WERI-Rb-1 (cell line): ENCODE results near the gene SLC9A7.

ENCODE experiments used
- DNase-seq: peaks from one replicate; pipeline ENCODE4 v3.0.0-alpha.2; 2020
- H3K27ac ChIP-seq: fragments of 250-450 bp; sonication (Bioruptor Pico); 2 replicates; pipeline ENCODE4 v1.5.1; 2020; ENCODE audit warnings: mild to moderate bottlenecking, moderate library complexity
- H3K27me3 ChIP-seq: fragments of 250-450 bp; sonication (Bioruptor Pico); 2 replicates; pipeline ENCODE4 v1.5.1; 2021; ENCODE audit warnings: mild to moderate bottlenecking, low read depth, moderate library complexity; ENCODE audit not compliant: insufficient read depth, severe bottlenecking
- H3K36me3 ChIP-seq: fragments of 250-450 bp; sonication (Bioruptor Pico); 2 replicates; pipeline ENCODE4 v1.5.1; 2020; ENCODE audit warnings: mild to moderate bottlenecking, moderate library complexity
- H3K4me3 ChIP-seq: 2 replicates; pipeline ENCODE4 v1.5.1; 2011; ENCODE audit warnings: low read depth, mild to moderate bottlenecking, control low read depth, low read length
- H3K9me3 ChIP-seq: fragments of 250-450 bp; sonication (Bioruptor Pico); 2 replicates; pipeline ENCODE4 v1.5.1; 2021; ENCODE audit warnings: mild to moderate bottlenecking, moderate library complexity; ENCODE audit not compliant: severe bottlenecking
- TF ChIP-seq, protein P1 (sequence below): IDR thresholded peaks from 2 replicates; pipeline ENCODE4 v1.5.1; 2011; ENCODE audit warnings: low read depth, mild to moderate bottlenecking, control low read depth, inconsistent platforms, low read length

The SLC9A7 gene

DNA sequence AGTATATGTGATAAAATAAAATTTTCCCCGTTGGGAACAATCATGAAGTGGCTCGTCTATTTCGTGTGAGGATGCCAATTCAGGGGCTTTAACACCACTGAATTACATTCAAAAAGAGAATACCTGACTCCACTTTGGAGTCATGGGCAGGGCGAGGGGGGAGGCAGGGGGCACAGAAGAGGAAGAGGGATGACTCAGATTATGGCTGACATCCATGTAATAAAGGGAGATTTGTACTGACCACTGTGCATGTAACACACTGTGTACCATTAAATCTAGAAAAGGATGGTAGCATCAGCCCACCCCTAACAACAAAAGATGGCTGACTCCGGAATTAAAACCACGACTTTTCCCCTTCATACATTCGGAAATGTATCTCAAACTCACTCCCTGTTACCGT is 1.3 kb downstream of the SLC9A7 start:
- Histone ChIP-seq H3K4me3 (no peak overlapping the region), H3K27me3 (no peaks in the 10 kb centered on the region), H3K9me3 (no peaks in the 10 kb centered on the region), H3K36me3 (no peaks in the 10 kb centered on the region), H3K27ac (no peak overlapping the region)
- TF ChIP-seq, protein P1, sequence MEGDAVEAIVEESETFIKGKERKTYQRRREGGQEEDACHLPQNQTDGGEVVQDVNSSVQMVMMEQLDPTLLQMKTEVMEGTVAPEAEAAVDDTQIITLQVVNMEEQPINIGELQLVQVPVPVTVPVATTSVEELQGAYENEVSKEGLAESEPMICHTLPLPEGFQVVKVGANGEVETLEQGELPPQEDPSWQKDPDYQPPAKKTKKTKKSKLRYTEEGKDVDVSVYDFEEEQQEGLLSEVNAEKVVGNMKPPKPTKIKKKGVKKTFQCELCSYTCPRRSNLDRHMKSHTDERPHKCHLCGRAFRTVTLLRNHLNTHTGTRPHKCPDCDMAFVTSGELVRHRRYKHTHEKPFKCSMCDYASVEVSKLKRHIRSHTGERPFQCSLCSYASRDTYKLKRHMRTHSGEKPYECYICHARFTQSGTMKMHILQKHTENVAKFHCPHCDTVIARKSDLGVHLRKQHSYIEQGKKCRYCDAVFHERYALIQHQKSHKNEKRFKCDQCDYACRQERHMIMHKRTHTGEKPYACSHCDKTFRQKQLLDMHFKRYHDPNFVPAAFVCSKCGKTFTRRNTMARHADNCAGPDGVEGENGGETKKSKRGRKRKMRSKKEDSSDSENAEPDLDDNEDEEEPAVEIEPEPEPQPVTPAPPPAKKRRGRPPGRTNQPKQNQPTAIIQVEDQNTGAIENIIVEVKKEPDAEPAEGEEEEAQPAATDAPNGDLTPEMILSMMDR = no peak
- DNase-seq = no peak

DNA sequence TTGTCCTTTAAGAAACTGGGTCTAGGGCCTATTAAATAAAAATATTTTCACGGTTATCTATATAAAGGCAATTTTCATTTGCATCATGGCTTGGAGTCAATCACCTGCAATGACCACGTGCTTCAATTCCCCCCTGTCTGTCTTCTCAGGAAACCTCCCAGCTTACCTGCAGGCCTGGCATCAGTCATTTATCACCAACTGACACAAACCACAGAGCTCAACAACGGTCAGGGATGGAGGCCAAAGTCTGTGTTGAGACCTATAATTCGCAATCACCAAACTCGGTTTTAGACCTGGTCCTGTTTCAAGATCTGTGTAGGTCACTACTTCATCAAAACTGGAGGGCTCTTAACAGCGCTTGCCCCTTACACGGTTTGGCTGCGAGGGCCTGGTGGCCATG is 1.9 kb downstream of the SLC9A7 start:
- no peaks in the 10 kb centered on the region for H3K36me3 ChIP-seq

DNA sequence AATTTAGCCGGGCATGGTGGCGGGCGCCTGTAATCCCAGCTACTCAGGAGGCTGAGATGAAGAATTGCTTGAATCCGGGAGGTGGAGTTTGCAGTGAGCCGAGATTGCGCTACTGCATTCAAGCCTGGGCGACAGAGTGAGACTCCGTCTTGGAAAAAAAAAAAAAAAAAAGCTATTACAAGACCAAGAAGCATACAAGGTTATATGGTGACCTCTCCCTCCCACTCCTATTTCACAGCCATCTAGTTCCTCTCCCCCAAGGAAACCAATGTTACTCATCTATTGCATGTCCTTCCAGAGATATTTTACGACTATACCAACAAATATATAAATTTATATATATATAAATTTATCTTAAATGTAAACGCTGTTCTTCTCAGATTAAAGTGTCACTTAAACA is 3.2 kb downstream of the SLC9A7 start:
- no peak overlapping the region for H3K27ac ChIP-seq
- no peaks in the 10 kb centered on the region for H3K27me3 ChIP-seq
- TF ChIP-seq, protein P1 = no peak
- no peaks in the 10 kb centered on the region for H3K36me3 ChIP-seq
- no peak overlapping the region for H3K4me3 ChIP-seq
- no peak for DNase-seq
- no peaks in the 10 kb centered on the region for H3K9me3 ChIP-seq

More for the DNA sequence above, 1.9 kb downstream of the SLC9A7 start:
- no peaks in the 10 kb centered on the region for H3K27me3 ChIP-seq
- H3K4me3 ChIP-seq = no peak overlapping the region
- no peak overlapping the region for H3K27ac ChIP-seq
- H3K9me3 ChIP-seq = no peaks in the 10 kb centered on the region
- TF ChIP-seq, protein P1 = no peak
- no peak for DNase-seq

DNA sequence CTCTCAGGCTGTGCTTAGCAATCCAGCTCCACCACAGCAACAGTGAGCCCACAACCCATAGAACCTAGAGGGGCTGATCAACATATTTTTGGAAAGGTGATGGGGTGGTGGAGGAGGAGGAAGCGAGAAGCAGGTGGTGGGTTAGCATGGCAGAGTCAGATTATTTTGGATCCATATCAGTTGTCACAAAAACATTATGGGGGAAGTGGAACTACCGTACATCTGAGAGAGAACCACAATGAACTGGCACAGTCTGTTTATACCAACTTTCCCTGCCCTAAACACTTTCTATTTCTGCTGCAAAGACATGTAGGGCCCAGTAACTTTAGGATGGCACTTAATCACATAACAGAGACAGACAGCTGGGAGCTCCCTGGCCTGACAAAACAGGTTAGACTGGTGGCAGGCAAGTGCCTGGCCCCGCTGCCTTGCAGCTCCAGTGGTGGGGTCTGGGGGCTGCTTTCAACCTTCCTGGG is 4.3 kb downstream of the SLC9A7 start:
- no peak overlapping the region for H3K27ac ChIP-seq

DNA sequence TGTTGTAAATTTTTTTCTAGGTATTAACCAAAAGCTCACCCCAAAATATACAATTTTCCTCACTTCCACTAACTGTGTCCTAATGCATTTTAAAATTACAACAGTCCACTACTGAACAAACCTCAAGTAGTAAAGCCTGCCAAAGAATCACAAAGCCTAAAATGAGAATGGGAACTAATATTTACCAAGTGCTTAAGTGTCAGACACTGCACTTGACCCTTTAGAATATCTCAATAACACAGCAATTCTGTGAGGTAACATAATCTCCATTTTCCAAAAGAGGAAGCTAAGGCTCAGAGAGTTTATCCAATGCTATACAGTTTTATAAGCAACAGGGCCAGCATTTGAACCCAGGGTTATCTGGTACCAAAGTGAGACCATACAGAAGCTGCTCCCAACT is 4.9 kb downstream of the SLC9A7 start:
- H3K36me3 ChIP-seq = no peaks in the 10 kb centered on the region
- no peaks in the 10 kb centered on the region for H3K9me3 ChIP-seq
- H3K27me3 ChIP-seq = no peaks in the 10 kb centered on the region
- TF ChIP-seq, protein P1 = no peak
- H3K4me3 ChIP-seq = no peak overlapping the region
- DNase-seq = no peak
- H3K27ac ChIP-seq = no peak overlapping the region

More for the DNA sequence above, 4.3 kb downstream of the SLC9A7 start:
- no peak overlapping the region for H3K4me3 ChIP-seq
- TF ChIP-seq, protein P1 = no peak
- no peak for DNase-seq
- no peaks in the 10 kb centered on the region for H3K9me3 ChIP-seq
- no peaks in the 10 kb centered on the region for H3K27me3 ChIP-seq
- H3K36me3 ChIP-seq = no peaks in the 10 kb centered on the region

DNA sequence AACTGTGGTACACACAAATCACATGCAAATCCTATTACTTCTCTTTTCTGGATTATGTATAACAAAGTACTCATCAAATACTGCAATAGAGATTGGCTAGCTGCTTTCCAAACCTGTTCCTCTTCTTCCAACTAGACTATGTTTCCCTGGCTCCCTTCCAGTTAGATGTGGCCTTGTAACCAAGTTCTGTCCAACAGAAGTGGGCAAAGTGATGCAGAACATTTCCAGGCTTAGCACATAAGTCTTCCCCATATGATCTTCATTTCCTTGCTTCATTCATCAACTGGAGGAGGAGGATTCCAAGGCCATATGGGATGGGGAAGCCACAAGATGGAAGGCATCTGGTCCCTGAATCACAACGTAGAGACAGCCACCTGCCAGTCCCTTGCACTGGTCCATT is 8.0 kb downstream of the SLC9A7 start:
- TF ChIP-seq, protein P1 = no peak
- Histone ChIP-seq H3K9me3 (no peaks in the 10 kb centered on the region), H3K36me3 (no peaks in the 10 kb centered on the region), H3K27me3 (no peaks in the 10 kb centered on the region), H3K4me3 (no peak overlapping the region), H3K27ac (no peak overlapping the region)
- DNase-seq = no peak
